Fibroblast of upper back skin (primary cell): Measurements from ENCODE around the gene USP24.
"Not testable (repeated sequence)": the region's sequence is repeated elsewhere in the genome, so short reads cannot be mapped to it uniquely, and the experiment has no call there.

Experiments
- DNase-seq: peaks from one replicate; pipeline ENCODE4 v3.0.0-alpha.2; 2013

USP24 gene

DNA sequence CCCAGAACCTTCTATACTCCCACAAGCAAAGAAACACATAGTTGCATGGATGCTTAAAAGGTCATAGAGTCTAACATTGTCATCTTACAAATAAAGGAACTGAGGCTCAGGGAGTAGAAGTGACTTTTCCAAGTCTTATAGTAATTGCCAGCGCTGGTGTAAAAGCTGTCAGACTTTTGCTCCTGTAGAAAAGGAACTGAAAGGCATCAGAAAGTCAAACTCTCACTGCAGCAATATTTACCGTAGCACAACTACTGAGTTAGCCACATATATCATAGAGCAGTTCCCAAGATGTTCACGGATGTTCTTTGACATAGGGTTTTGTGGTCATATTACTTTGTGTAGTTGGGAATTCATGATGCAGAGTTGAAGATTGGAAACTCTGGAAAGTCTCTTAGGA is 16.6 kb upstream of the USP24 start:
- no peak for DNase-seq

DNA sequence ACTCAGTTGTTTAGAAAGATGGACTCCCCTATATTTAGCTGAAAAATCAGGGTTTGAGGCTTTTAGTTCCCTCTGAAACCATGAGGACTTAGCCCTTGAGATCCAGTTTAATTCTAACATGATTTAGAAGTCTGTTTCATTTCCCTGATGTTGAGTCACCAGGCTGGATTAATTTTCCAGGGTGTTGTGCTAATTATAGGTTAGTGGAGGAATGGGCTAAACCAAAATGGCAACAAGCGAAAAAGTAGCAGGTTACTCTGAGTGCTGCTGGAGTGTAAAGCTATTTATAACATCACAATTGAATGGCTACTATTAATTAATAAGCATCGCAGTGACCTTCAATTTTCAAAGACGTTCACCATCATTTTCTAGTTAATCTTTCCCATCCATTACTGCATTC is 15.5 kb upstream of the USP24 start:
- no peak for DNase-seq

- not testable (repeated sequence) for DNase-seq
Observed at GRCh38 chr1:55229726-55230125, 14.6 kb upstream of the USP24 start.

DNA sequence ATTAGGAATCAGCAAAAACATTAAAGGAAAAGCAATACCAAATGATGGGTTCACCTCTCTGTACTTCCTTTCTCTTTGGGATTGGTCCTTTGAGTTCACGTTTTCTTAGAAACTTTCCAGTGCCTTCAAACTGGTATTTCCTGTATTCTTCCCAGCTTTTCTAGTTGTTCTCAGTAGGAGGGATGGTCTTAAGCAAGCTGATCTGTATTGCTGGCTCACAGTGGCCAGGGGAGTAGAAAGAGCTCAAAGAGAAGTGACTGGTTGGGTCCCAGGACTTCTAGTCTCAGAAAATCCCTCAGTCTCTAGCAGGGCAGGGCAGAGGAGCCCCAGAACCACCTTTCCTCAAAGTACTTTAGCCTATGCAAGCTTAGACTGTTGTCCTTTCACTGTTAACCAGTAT is 10.1 kb upstream of the USP24 start:
- no peak for DNase-seq

DNA sequence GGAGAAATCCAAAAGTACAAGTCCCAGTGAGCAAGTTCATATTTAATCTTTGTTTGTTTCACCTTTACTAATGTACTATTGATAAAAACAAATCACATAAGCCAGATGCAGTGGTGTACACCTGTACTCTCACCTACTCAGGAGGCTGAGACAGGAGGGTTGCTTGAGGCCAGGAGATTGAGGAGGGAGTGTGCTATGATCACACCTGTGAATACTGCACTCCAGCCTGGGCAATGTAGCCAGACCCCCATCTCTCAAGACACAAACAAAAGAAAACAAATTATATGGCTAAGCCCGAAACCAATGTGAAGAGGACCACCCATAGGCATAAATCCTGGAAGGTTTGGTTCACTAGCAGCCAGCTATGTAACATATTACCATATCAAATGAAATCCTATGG is 9.6 kb upstream of the USP24 start:
- DNase-seq = no peak

- no peak for DNase-seq
Observed at GRCh38 chr1:55222152-55222551, 7.0 kb upstream of the USP24 start.

GRCh38 chr1:55217226-55217986 is 2.2 kb upstream of the USP24 start:
- no peak for DNase-seq

GRCh38 chr1:55216096-55216495 is 932 bp upstream of the USP24 start:
- no peak for DNase-seq

GRCh38 chr1:55214934-55215193 is 300 bp downstream of the USP24 start:
- peak; percentile 31 for DNase-seq

DNA sequence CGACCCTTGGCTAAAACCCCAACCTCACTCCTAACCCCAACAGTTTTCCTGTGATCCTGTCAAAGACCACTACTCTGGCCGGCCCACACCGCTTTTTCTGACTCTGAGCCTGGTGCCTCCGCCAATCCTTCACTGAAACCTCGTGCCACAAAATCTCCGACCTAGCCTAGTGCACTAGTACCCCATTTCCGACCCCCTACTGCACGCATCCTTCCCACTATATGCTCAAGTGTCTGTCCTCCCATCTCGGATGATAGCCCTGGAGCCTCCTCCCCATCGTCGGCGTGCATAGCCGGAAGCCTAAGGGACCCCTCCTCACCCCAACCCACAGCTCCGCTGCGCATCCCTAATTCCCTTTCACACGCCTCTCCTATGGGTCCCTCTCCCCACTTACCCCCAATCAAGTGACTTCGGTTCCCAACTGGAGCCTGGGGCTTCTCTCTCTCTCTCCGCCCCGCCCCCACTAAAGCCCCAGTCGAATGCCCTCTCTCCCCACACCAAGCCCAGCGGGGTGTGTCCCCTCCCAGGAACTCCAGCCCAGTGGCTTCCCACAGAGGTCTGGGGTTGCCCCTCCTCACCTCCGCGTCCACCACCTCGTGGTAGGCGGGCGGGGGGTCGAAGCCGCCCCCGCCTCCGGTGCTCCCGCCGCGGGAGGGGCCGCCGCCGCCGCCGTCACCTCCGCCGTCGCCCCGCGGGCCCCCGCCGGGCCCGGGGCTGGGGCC is 791 bp downstream of the USP24 start:
- no peak for DNase-seq

DNA sequence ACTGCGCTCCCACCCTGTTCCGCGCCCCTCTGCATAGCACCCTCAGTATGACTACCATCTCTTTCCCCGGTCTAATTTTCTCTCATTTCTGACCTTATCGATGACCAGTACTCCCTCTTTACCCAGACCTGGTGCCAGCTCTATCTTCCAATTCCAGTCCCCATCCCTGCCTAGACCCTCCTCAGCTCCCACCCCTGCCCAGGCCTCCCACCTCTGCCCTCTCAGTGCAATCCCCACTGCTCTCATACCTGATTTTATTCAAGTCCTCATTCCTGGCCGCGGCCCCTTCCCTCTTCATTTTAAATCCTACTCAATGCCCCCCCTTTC is 1.3 kb downstream of the USP24 start:
- DNase-seq = no peak

- DNase-seq = no peak
Observed at GRCh38 chr1:55213151-55213884, 1.8 kb downstream of the USP24 start.

- DNase-seq = no peak
Observed at GRCh38 chr1:55212349-55213150, 2.6 kb downstream of the USP24 start.

DNA sequence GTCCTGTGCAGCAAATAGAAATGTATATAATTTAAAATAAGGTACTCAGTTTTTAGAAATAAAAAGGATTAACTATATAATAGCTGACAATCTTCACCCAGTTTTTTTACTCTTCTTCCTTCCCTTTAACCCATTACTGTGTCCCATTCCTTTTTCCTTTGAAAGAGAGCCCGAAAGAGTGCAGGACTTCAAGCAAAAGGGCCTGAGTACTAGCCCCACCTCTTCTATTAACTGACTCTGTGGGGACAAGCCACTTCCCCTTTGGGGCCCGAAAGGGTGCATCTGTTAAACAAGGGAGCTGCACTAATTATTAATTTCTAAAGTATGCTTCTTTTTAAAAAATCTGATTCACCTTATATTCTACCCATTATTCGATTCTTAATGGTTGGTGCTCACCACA is 3.3 kb downstream of the USP24 start:
- no peak for DNase-seq

GRCh38 chr1:55210990-55211801 is 4.0 kb downstream of the USP24 start:
- DNase-seq = no peak

GRCh38 chr1:55209247-55209646 is 5.9 kb downstream of the USP24 start:
- no peak for DNase-seq

- DNase-seq = no peak
Observed at GRCh38 chr1:55206210-55206609, 9.0 kb downstream of the USP24 start.

DNA sequence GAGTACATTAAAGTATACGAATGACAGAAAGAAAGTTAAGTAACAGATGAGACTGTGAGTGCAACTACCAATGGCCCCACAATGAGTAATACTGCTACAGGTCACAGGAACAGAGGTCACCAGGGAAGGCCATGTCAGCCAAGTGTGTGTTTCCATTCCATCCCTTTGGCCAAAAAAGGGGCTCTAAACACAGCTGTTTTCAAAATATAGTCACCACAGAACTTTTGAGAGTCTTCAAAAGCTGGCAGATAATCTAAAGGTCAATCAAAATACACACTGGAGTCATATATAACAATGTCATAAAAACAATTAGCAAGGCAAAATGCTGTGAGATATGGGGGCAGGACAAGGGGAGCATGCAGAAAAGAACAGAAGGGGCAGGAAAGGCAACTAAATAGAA is 10.2 kb downstream of the USP24 start:
- DNase-seq = no peak

GRCh38 chr1:55203064-55203463 is 12.1 kb downstream of the USP24 start:
- DNase-seq = no peak

- no peak for DNase-seq
Observed at GRCh38 chr1:55200667-55201066, 14.5 kb downstream of the USP24 start.

GRCh38 chr1:55199735-55200134 is 15.4 kb downstream of the USP24 start:
- not testable (repeated sequence) for DNase-seq

DNA sequence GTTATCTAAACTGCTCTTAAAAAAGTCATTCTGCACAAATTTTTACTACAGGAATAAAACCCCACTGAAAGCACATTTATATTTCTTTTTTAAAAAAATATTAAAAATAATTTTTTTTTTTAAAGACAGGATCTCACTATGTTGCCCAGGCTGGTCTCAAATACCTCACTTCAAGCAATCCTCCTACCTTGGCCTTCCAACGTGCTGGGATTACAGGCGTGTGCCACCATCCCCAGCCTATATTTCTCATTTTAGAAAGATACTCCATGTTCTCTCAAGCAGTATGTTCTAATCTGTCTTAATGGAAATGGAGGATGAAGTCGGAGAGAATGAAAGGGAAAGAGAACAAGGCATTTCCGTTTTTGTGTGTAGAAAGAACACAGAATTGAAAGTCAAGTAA is 17.1 kb downstream of the USP24 start:
- no peak for DNase-seq

- DNase-seq = no peak
Observed at GRCh38 chr1:55197099-55197498, 18.1 kb downstream of the USP24 start.
